Activated CD8-positive, alpha-beta memory T cell treated with anti-CD3 and anti-CD28 coated beads for 1 hour (primary cell): Measurements from ENCODE around the gene ACTR1B.
"Not testable (repeated sequence)": the region's sequence is repeated elsewhere in the genome, so short reads cannot be mapped to it uniquely, and the experiment has no call there.

Experiments
- DNase-seq, 2 donors: peaks; one replicate each; pipeline ENCODE4 v3.0.0-alpha.2; 2020; ENCODE audit warnings: low read depth in 1 of 2; ENCODE audit errors: extremely low read depth in 1 of 2

ACTR1B gene

GRCh38 chr2:97659256-97660043 is 4.4 kb downstream of the ACTR1B start:
- no peak for DNase-seq

GRCh38 chr2:97658691-97659157 is 5.1 kb downstream of the ACTR1B start:
- no peak for DNase-seq

- no peak for DNase-seq
These were observed 5.7 kb downstream of the ACTR1B start for GRCh38 chr2:97657986-97658690.

- DNase-seq: no peak
These were observed 6.8 kb downstream of the ACTR1B start for GRCh38 chr2:97656905-97657587.

GRCh38 chr2:97656129-97656755 is 7.6 kb downstream of the ACTR1B start:
- DNase-seq: no peak

- no peak for DNase-seq
These were observed 9.1 kb downstream of the ACTR1B start for GRCh38 chr2:97654791-97655190.

GRCh38 chr2:97654309-97654708 is 9.5 kb downstream of the ACTR1B start:
- DNase-seq: no peak

- no peak for DNase-seq
These were observed 10.0 kb downstream of the ACTR1B start for GRCh38 chr2:97653874-97654273.

GRCh38 chr2:97653473-97653872 is 10.4 kb downstream of the ACTR1B start:
- DNase-seq: no peak

- no peak for DNase-seq
These were observed 12.7 kb downstream of the ACTR1B start for GRCh38 chr2:97651114-97651513.

- no peak for DNase-seq
These were observed 16.9 kb downstream of the ACTR1B start for GRCh38 chr2:97646977-97647376.

GRCh38 chr2:97645695-97646629 is 17.9 kb downstream of the ACTR1B start, which contains the start of gene COX5B:
Gene COX5B (plus strand): TSS chr2:97646062. CDS start chr2:97646087, 25 bp downstream.
- DNase-seq: peak; percentile 96 to 97

GRCh38 chr2:97645112-97645694 is 18.6 kb downstream of the ACTR1B start:
- no peak for DNase-seq

- no peak for DNase-seq
These were observed 19.7 kb downstream of the ACTR1B start for GRCh38 chr2:97644023-97644717.

GRCh38 chr2:97626049-97626430 is 37.8 kb downstream of the ACTR1B start:
- DNase-seq: not testable (repeated sequence)

- DNase-seq: not testable (repeated sequence)
These were observed 38.3 kb downstream of the ACTR1B start for GRCh38 chr2:97625354-97626048.

- not testable (repeated sequence) for DNase-seq
These were observed 40.9 kb downstream of the ACTR1B start for GRCh38 chr2:97622976-97623375.

GRCh38 chr2:97620492-97620891 is 43.4 kb downstream of the ACTR1B start:
- DNase-seq: not testable (repeated sequence)
